OCI-LY3 (cell line): ENCODE results near the gene TYMP.

Experiments used
- H2AFZ ChIP-seq: fragments of 200-600, 300-600 bp; shearing (Covaris generic); 2 replicates; pipeline ENCODE4 v1.6.0; 2014; ENCODE audit warnings: antibody characterized with exemption, low read depth, low read length
- H3K27ac ChIP-seq: fragments of 200-600, 300-600 bp; sonication (generic); 2 replicates; pipeline ENCODE4 v1.5.1; 2014; ENCODE audit warnings: mild to moderate bottlenecking, low read length, moderate library complexity, mixed read lengths
- H3K27me3 ChIP-seq: fragments of 200-600, 300-600 bp; sonication (generic); 2 replicates; pipeline ENCODE4 v1.6.1; 2014; ENCODE audit warnings: low read depth, low read length, mixed read lengths
- H3K36me3 ChIP-seq: fragments of 200-600, 300-600 bp; sonication (generic); replicated peaks from 2 replicates; pipeline ENCODE3; 2014; ENCODE audit warnings: low read depth, low read length, mixed read lengths
- H3K4me1 ChIP-seq: fragments of 300-600, 200-600 bp; sonication (generic); 2 replicates; pipeline ENCODE4 v1.6.1; 2014; ENCODE audit warnings: low read length, mixed read lengths
- H3K4me2 ChIP-seq: fragments of 200-600, 300-600 bp; sonication (generic); 2 replicates; pipeline ENCODE4 v1.6.1; 2014; ENCODE audit warnings: low read length, mixed read lengths
- H3K4me3 ChIP-seq: fragments of 300-600, 200-600 bp; sonication (generic); 2 replicates; pipeline ENCODE4 v1.5.1; 2014; ENCODE audit warnings: antibody characterized with exemption, mild to moderate bottlenecking, low read length, moderate library complexity
- H3K79me2 ChIP-seq: fragments of 300-600, 200-600 bp; shearing (Covaris generic); 2 replicates; pipeline ENCODE4 v1.6.1; 2014; ENCODE audit warnings: mild to moderate bottlenecking, low read length, mixed read lengths
- H3K9ac ChIP-seq: fragments of 300-600, 200-600 bp; shearing (Covaris generic); 2 replicates; pipeline ENCODE4 v1.6.0; 2014; ENCODE audit warnings: mild to moderate bottlenecking, low read length, moderate library complexity
- H3K9me3 ChIP-seq: fragments of 200-600, 300-600 bp; shearing (Covaris generic); 2 replicates; pipeline ENCODE4 v1.6.1; 2014; ENCODE audit warnings: low read length, mixed read lengths; ENCODE audit not compliant: insufficient read depth
- H4K20me1 ChIP-seq: fragments of 200-600, 300-600 bp; sonication (generic); 2 replicates; pipeline ENCODE4 v1.6.1; 2016; ENCODE audit warnings: low read length, mixed read lengths; ENCODE audit not compliant: insufficient read depth
- EZH2phosphoT487 ChIP-seq: fragments of 200-600 bp; shearing (Covaris generic); IDR thresholded peaks from 2 replicates; pipeline ENCODE4 v1.6.1; 2018; ENCODE audit warnings: antibody characterized with exemption, mixed run types, low read depth
- TF ChIP-seq, protein P1 (sequence below): fragments of 200-600, 300-600 bp; sonication (generic); IDR thresholded peaks from 2 replicates; pipeline ENCODE4 v1.5.1; 2014; ENCODE audit warnings: antibody characterized with exemption, low read length, low read depth

The TYMP gene

DNA sequence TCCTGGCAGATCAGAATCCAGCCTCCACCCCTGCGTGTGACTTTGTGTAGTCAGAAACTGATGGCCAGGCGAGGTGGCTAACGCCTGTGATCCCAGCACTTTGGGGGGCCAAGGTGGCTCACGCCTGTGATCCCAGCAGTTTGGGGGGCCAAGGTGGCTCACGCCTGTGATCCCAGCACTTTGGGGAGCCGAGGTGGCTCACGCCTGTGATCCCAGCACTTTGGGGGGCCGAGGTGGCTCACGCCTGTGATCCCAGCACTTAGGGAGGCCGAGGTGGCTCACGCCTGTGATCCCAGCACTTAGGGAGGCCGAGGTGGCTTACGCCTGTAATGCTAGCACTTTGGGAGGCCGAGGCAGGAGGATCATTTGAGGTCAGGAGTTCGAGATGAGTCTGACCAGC lies 16.6 kb downstream of the TYMP start:
- Histone ChIP-seq H3K4me3 (no peak overlapping the region), H3K36me3 (no peaks in the 10 kb centered on the region), H3K4me1 (peaks cover 10% of the 10 kb centered on the region), H3K79me2 (peaks cover 53% of the 10 kb centered on the region), H3K27ac (no peak overlapping the region), H3K9me3 (no peaks in the 10 kb centered on the region), H3K9ac (no peak overlapping the region), H2AFZ (no peak overlapping the region), H4K20me1 (peaks cover 4% of the 10 kb centered on the region; the same call in 1 of the 2 replicates), H3K4me2 (no peak overlapping the region), H3K27me3 (no peaks in the 10 kb centered on the region)
- TF ChIP-seq EZH2phosphoT487 = no peak
- TF ChIP-seq, protein P1, sequence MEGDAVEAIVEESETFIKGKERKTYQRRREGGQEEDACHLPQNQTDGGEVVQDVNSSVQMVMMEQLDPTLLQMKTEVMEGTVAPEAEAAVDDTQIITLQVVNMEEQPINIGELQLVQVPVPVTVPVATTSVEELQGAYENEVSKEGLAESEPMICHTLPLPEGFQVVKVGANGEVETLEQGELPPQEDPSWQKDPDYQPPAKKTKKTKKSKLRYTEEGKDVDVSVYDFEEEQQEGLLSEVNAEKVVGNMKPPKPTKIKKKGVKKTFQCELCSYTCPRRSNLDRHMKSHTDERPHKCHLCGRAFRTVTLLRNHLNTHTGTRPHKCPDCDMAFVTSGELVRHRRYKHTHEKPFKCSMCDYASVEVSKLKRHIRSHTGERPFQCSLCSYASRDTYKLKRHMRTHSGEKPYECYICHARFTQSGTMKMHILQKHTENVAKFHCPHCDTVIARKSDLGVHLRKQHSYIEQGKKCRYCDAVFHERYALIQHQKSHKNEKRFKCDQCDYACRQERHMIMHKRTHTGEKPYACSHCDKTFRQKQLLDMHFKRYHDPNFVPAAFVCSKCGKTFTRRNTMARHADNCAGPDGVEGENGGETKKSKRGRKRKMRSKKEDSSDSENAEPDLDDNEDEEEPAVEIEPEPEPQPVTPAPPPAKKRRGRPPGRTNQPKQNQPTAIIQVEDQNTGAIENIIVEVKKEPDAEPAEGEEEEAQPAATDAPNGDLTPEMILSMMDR = no peak

DNA sequence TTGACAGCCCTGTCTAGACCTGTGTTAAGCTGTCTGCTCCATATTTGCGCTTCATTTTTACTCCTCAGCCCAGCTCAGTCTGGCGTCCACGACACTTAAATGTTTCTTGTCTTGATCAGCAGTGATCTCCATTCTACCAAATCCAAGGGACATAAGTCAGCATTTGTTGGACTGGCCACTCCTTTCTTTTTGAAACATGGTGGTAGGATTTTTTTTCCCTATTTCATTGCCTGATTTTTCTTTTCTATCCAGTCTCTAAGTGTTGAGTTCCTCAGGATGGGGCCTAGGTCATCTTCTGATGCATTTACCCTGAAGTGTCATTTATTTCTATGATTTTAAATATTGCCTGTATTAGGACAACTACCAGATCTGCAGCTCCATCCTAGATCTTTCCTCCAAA lies 20.9 kb downstream of the TYMP start:
- Histone ChIP-seq H3K4me3 (peak overlapping the region; percentile 90), H3K27ac (no peak overlapping the region), H3K79me2 (peaks cover 50% of the 10 kb centered on the region), H3K9me3 (no peaks in the 10 kb centered on the region), H3K4me1 (peaks cover 15% of the 10 kb centered on the region), H4K20me1 (0 out of 2 replicates have a peak, but pooled peaks cover 4% of the 10 kb centered on the region), H3K36me3 (no peaks in the 10 kb centered on the region), H3K4me2 (peak overlapping the region; percentile 95), H2AFZ (no peak overlapping the region), H3K27me3 (no peaks in the 10 kb centered on the region), H3K9ac (peak overlapping the region; percentile 67)
- TF ChIP-seq, protein P1 = no peak
- no peak for TF ChIP-seq EZH2phosphoT487

DNA sequence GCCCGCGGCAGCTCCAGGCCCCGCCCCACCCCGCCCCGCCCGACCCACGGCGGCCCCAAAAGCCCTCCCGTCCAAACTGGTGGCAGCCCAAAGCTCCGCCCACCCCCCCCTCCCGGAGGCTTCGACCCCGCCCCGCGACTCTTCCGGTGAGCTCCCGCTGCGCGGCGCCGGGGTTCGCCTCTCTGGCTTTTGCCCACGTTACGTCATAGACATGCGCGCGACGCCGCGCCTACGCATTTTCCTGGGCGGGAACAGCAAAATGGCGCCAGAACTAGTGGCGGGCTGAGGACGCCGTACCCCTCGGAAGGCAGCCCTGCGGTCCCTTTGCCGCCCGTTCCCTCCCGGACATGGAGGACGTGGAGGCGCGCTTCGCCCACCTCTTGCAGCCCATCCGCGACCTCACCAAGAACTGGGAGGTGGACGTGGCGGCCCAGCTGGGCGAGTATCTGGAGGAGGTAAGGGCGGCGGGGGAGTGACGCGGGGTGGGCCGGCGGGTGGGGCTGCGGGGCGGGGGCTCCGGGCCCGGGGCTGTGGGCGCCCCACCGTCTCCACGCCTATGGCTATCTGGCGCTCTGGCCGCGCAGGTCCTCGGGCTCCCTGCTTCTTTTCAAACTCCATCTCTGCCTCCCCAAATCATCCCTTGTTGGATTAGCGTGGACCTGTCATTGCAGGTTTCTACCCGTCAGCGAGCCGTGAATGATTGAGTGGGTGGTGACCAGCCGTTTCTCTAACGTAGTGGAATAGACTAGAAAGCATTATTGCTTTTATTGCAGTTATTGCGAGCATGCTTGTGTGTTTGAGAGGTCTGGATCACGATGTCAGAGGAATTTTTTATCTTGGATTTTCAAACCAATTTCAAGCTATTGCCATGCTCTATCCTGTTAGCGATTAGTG lies 21.6 kb downstream of the TYMP start, which contains the start of gene NCAPH2:
Gene NCAPH2, plus strand, starts transcription at position 234 of the 894 bp plus-strand sequence. Its CDS starts 114 bp downstream, at position 348.
- H3K36me3 ChIP-seq = no peaks in the 10 kb centered on the region
- peak within 1 kb of the TSS; percentile 83; the same call in 1 of the 2 replicates for H2AFZ ChIP-seq
- H4K20me1 ChIP-seq = 0 out of 2 replicates have a peak, but pooled peaks cover 4% of the 10 kb centered on the region
- no peaks in the 10 kb centered on the region for H3K9me3 ChIP-seq
- H3K4me3 ChIP-seq = peak within 1 kb of the TSS; percentile 100
- peak within 1 kb of the TSS; percentile 99 for H3K9ac ChIP-seq
- H3K4me1 ChIP-seq = peaks cover 15% of the 10 kb centered on the region
- H3K79me2 ChIP-seq = peaks cover 44% of the 10 kb centered on the region
- peak within 1 kb of the TSS; percentile 76 for H3K27ac ChIP-seq
- no peaks in the 10 kb centered on the region for H3K27me3 ChIP-seq
- TF ChIP-seq, protein P1 = no peak
- TF ChIP-seq EZH2phosphoT487 = no peak
- H3K4me2 ChIP-seq = peak within 1 kb of the TSS; percentile 95

DNA sequence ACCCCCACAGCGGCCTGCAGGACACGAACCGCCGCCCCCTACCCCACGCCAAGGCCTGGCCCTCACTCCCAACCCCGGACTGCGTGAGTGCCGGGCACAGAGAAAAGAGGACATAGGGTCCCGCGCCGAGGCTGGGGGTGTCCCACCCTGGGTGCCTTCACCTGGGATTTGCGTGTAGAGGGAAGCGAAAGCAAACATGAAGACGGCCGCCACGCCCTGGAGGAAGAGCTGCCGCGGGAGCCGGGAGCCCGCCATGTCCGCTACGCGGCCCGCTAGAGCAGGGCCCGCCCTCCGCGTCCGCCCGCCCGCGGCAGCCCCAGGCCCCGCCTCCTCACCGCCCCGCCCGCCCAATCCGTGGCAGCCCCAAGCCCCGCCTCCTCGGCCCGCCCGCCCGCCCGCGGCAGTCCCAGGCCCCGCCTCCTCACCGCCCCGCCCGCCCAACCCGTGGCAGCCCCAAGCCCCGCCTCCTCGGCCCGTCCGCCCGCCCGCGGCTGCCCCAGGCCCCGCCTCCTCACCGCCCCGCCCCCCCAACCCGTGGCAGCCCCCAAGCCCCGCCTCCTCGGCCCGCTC lies 22.3 kb downstream of the TYMP start, which contains the start of gene LMF2:
Gene LMF2, minus strand, starts transcription at position 282 of the 570 bp plus-strand sequence. Its CDS starts 27 bp downstream, at position 255.
- Histone ChIP-seq H3K4me3 (peak within 1 kb of the TSS; percentile 100), H3K9me3 (no peaks in the 10 kb centered on the region), H4K20me1 (0 out of 2 replicates have a peak, but pooled peaks cover 4% of the 10 kb centered on the region), H3K36me3 (no peaks in the 10 kb centered on the region), H3K79me2 (peaks cover 37% of the 10 kb centered on the region), H3K27me3 (no peaks in the 10 kb centered on the region), H3K4me2 (peak within 1 kb of the TSS; percentile 95), H3K4me1 (peaks cover 15% of the 10 kb centered on the region), H3K9ac (peak within 1 kb of the TSS; percentile 99), H3K27ac (peak within 1 kb of the TSS; percentile 76), H2AFZ (peak within 1 kb of the TSS; percentile 83; the same call in 1 of the 2 replicates)
- TF ChIP-seq EZH2phosphoT487 = no peak
- TF ChIP-seq, protein P1 = no peak
